K562 (cell line): ENCODE data around the gene KASH5. TPM values are rescaled to one million over a fixed set of nuclear protein-coding genes. Genes with fewer than 3 reads are reported as not detected.

ENCODE experiments used
- ADNP ChIP-seq: fragments of 200-800 bp; sonication (Bioruptor generic); IDR thresholded peaks from 2 replicates; pipeline ENCODE4 v1.6.1; 2016; ENCODE audit warnings: missing genetic modification characterization, missing compliant biosample characterization
- BDP1 ChIP-seq: IDR thresholded peaks from 3 replicates; pipeline ENCODE4 v1.6.1; 2011; ENCODE audit not compliant: insufficient read length, insufficient read depth
- BRD9 ChIP-seq: fragments of 450-650 bp; IDR thresholded peaks from 2 replicates; pipeline ENCODE4 v1.6.1; 2018; ENCODE audit warnings: low read depth; ENCODE audit not compliant: partially characterized antibody
- CREM ChIP-seq: IDR thresholded peaks from 2 replicates; pipeline ENCODE4 v1.6.1; 2014; ENCODE audit warnings: antibody characterized with exemption, low read depth
- JUN ChIP-seq, 2 experiments: sonication (generic) in 1 of 2; formaldehyde crosslinking in 1 of 2; IDR thresholded peaks; 2 replicates each; pipeline versions ENCODE4 v1.6.1 to v1.8.0; 2012 to 2022; ENCODE audit warnings: borderline replicate concordance in 2 of 2, mild to moderate bottlenecking in 2 of 2, improper control_type of control experiment in 1 of 2, low read depth in 1 of 2, low read length in 1 of 2, missing genetic modification reagents in 1 of 2
- MYC ChIP-seq, 2 experiments: fragments of 250-450 bp in 1 of 2; sonication (Bioruptor Pico) in 1 of 2; IDR thresholded peaks; 2 replicates each; pipeline versions ENCODE4 v1.5.1 to v1.6.1; 2012 to 2021; ENCODE audit warnings: low read depth in 2 of 2, borderline replicate concordance in 1 of 2, improper control_type of control experiment in 1 of 2, low read length in 1 of 2, mild to moderate bottlenecking in 1 of 2, moderate library complexity in 1 of 2
- NR4A1 ChIP-seq, 2 experiments: fragments of 250-450 bp in 1 of 2; fragments of 450-650 bp in 1 of 2; sonication (Bioruptor Pico) in 1 of 2; IDR thresholded peaks; 2 replicates each; pipeline versions ENCODE4 v1.4.0 to v1.6.1; 2016 to 2020; ENCODE audit warnings: mild to moderate bottlenecking in 2 of 2, missing compliant biosample characterization in 1 of 2, missing genetic modification characterization in 1 of 2, moderate library complexity in 1 of 2
- RBFOX2 ChIP-seq: fragments of 200-400 bp; formaldehyde crosslinking; IDR thresholded peaks from 2 replicates; pipeline ENCODE4 v1.6.1; 2017; ENCODE audit warnings: low read depth, mild to moderate bottlenecking, low read length, moderate library complexity
- SNRNP70 ChIP-seq: fragments of 200-400 bp; formaldehyde crosslinking; optimal IDR thresholded peaks from 2 replicates; pipeline ENCODE3; 2017; ENCODE audit warnings: low read depth, low read length
- SP1 ChIP-seq: sonication (generic); formaldehyde crosslinking; IDR thresholded peaks from 2 replicates; pipeline ENCODE4 v1.8.1; 2022; ENCODE audit warnings: mild to moderate bottlenecking, missing genetic modification reagents
- SRF ChIP-seq, 2 experiments: fragments of 250-450, 450-650 bp in 1 of 2; sonication (Bioruptor Pico) in 1 of 2; sonication (generic) in 1 of 2; formaldehyde crosslinking; IDR thresholded peaks; 2 replicates each; pipeline versions ENCODE4 v1.5.0 to v1.5.1; 2020 to 2022; ENCODE audit warnings: mild to moderate bottlenecking in 1 of 2, missing genetic modification reagents in 1 of 2
- TAF7 ChIP-seq: fragments of 450-650 bp; IDR thresholded peaks from 2 replicates; pipeline ENCODE4 v1.6.1; 2016; ENCODE audit warnings: missing genetic modification characterization, missing compliant biosample characterization
- ZNF324 ChIP-seq: fragments of 250-450 bp; sonication (Bioruptor Pico); IDR thresholded peaks from 2 replicates; pipeline ENCODE4 v1.4.0; 2020; ENCODE audit warnings: mild to moderate bottlenecking
- ZNF431 ChIP-seq: sonication (generic); formaldehyde crosslinking; IDR thresholded peaks from 2 replicates; pipeline ENCODE4 v1.8.0; 2022; ENCODE audit warnings: mild to moderate bottlenecking, missing genetic modification reagents
- ZNF561 ChIP-seq: fragments of 450-650 bp; formaldehyde crosslinking; conservative IDR thresholded peaks from 2 replicates; pipeline ENCODE4 v1.4.0; 2020; ENCODE audit warnings: mild to moderate bottlenecking, moderate library complexity
- ZNF609 ChIP-seq: sonication (generic); formaldehyde crosslinking; IDR thresholded peaks from 2 replicates; pipeline ENCODE4 v1.8.1; 2023; ENCODE audit warnings: missing genetic modification reagents, mild to moderate bottlenecking, borderline replicate concordance
- ZNF699 ChIP-seq: fragments of 250-450 bp; sonication (Bioruptor Pico); IDR thresholded peaks from 2 replicates; pipeline ENCODE4 v1.8.0; 2021; ENCODE audit warnings: mild to moderate bottlenecking, moderate library complexity; ENCODE audit not compliant: insufficient replicate concordance
- polyA plus RNA-seq, 8 experiments: library from polyadenylated mRNA; depleted of rRNA in 4 of 8; stranded (reverse) in 5 of 8; unstranded in 3 of 8; fragments of >200 nt; fragmentation: Nextera tagmentation in 2 of 8; fragmentation: Illumina TruSeq in 1 of 8; extraction: Ambion mirVana in 2 of 8; extraction: Trizol in 1 of 8; gene quantifications; 2 replicates each; pipeline versions ENCODE4 v1.2.1 to v1.2.3, GENCODE V29; 2011 to 2014; ENCODE audit warnings: inconsistent platforms in 1 of 8, missing spikeins in 1 of 8
- total RNA-seq, 7 experiments: library from RNA; depleted of rRNA in 6 of 7; stranded (reverse); fragments of >200 nt in 6 of 7; fragmentation: Illumina TruSeq in 2 of 7; extraction: Trizol in 2 of 7; gene quantifications; 2 replicates each; pipeline versions ENCODE4 v1.2.1 to v1.2.3, GENCODE V29; 2011 to 2021; ENCODE audit warnings: low replicate concordance in 1 of 7

The KASH5 gene
- total and polyA plus RNA-seq, 9 of the 15 experiments (the other 6 are each of a cell fraction or from before 2014, with no cell fraction given): 0.07 to 0.84 (median 0.34) TPM; not detected in 1

- TF ChIP-seq ZNF609 (CRISPR knock-in tag) (peak; percentile 26; the same call in 1 of the 2 replicates), ZNF324 (CRISPR knock-in tag) (0 out of 2 replicates have a peak, but pooled peaks have one; percentile 5), BDP1 (no peak), SNRNP70 (no peak), ZNF561 (no peak), MYC (IDR thresholded peaks at IDR 0.05; ENCODE audit: low read depth, low read length) (peak; percentile 67; the same call in 1 of the 2 replicates), MYC (CRISPR knock-in tag; IDR thresholded peaks at IDR 0.05; ENCODE audit: borderline replicate concordance, low read depth) (peak; percentile 72; the same call in 1 of the 2 replicates), NR4A1 (CRISPR knock-in tag; IDR thresholded peaks at IDR 0.05) (no peak), NR4A1 (tag; IDR thresholded peaks at IDR 0.05) (0 out of 2 replicates have a peak, but pooled peaks have one; percentile 36), ZNF431 (CRISPR knock-in tag) (0 out of 2 replicates have a peak, but pooled peaks have one; percentile 54), SRF (CRISPR knock-in tag; IDR thresholded peaks at IDR 0.05) (peak in 1 of 2 experiments; percentile 42; a peak in 2 of 4 replicates), ADNP (no peak), RBFOX2 (peak; percentile 76), BRD9 (peak; percentile 87), TAF7 (no peak), ZNF699 (CRISPR knock-in tag) (no peak), SP1 (CRISPR knock-in tag) (peak; percentile 84), JUN (IDR thresholded peaks at IDR 0.05; ENCODE audit: borderline replicate concordance, low read depth, low read length) (0 out of 2 replicates have a peak, but pooled peaks have one; percentile 11), JUN (CRISPR knock-in tag; IDR thresholded peaks at IDR 0.05; ENCODE audit: borderline replicate concordance) (no peak), CREM (peak; percentile 89)
These were observed 55.5 kb downstream of the KASH5 start (continued) for GRCh38 chr19:49443366-49444099.
